Neural cell (in vitro differentiated cells): ENCODE data around the gene PRDM2. TPM values are rescaled to one million over a fixed set of nuclear protein-coding genes. Genes with fewer than 3 reads are reported as not detected.

ENCODE experiments used
- H2AFZ ChIP-seq: fragments of 200-600, 300-800 bp; sonication (generic), shearing (Covaris generic); 2 replicates; pipeline ENCODE4 v1.6.0; 2014; ENCODE audit warnings: low read depth, mild to moderate bottlenecking, antibody characterized with exemption, low read length, moderate library complexity
- H3F3A ChIP-seq: fragments of 200-600 bp; shearing (Covaris generic); 2 replicates; pipeline ENCODE4 v1.6.1; 2016; ENCODE audit warnings: mild to moderate bottlenecking, moderate library complexity, mixed read lengths, antibody characterized with exemption, low read length; ENCODE audit not compliant: insufficient read depth, poor library complexity, severe bottlenecking
- H3K27ac ChIP-seq: fragments of 200-600, 300-800 bp; sonication (generic), shearing (Covaris generic); 2 replicates; pipeline ENCODE4 v1.5.1; 2014; ENCODE audit warnings: mild to moderate bottlenecking, low read length, moderate library complexity
- H3K27me3 ChIP-seq: fragments of 300-800, 200-600 bp; sonication (generic), shearing (Covaris generic); 2 replicates; pipeline ENCODE4 v1.6.0; 2014; ENCODE audit warnings: mild to moderate bottlenecking, low read depth, low read length, moderate library complexity; ENCODE audit not compliant: insufficient read depth
- H3K36me3 ChIP-seq: fragments of 300-800, 200-600 bp; sonication (generic), shearing (Covaris generic); 2 replicates; pipeline ENCODE4 v1.5.1; 2014; ENCODE audit warnings: mild to moderate bottlenecking, antibody characterized with exemption, low read length, moderate library complexity; ENCODE audit not compliant: insufficient read depth
- H3K4me2 ChIP-seq: fragments of 300-800, 200-600 bp; sonication (generic), shearing (Covaris generic); 2 replicates; pipeline ENCODE4 v1.6.0; 2014; ENCODE audit warnings: mild to moderate bottlenecking, low read length
- H3K4me3 ChIP-seq: fragments of 300-800, 200-600 bp; sonication (generic), shearing (Covaris generic); 2 replicates; pipeline ENCODE4 v1.5.1; 2014; ENCODE audit warnings: mild to moderate bottlenecking, low read length, moderate library complexity
- H3K79me2 ChIP-seq: fragments of 200-600 bp; shearing (Covaris generic); replicated peaks from 2 replicates; pipeline ENCODE4 v1.6.0; 2014; ENCODE audit warnings: mild to moderate bottlenecking, low read length, moderate library complexity; ENCODE audit not compliant: insufficient read depth
- H3K9ac ChIP-seq: fragments of 300-800, 200-600 bp; sonication (generic), shearing (Covaris generic); 2 replicates; pipeline ENCODE4 v1.6.1; 2016; ENCODE audit warnings: mild to moderate bottlenecking, low read length, mixed read lengths
- H3K9me2 ChIP-seq: fragments of 200-600 bp; shearing (Covaris generic); 2 replicates; pipeline ENCODE4 v1.6.1; 2016; ENCODE audit warnings: mild to moderate bottlenecking, low read length, mixed read lengths; ENCODE audit not compliant: insufficient read depth
- H3K9me3 ChIP-seq: fragments of 200-600, 300-800 bp; sonication (generic), shearing (Covaris generic); 2 replicates; pipeline ENCODE4 v1.6.1; 2016; ENCODE audit warnings: mild to moderate bottlenecking, mixed run types, low read length, moderate library complexity, mixed read lengths
- H4K20me1 ChIP-seq: fragments of 200-600 bp; shearing (Covaris generic); 2 replicates; pipeline ENCODE4 v1.6.1; 2016; ENCODE audit warnings: mild to moderate bottlenecking, mixed run types; ENCODE audit not compliant: insufficient read depth
- EP300 ChIP-seq: fragments of 450-650 bp; conservative IDR thresholded peaks from 2 replicates; pipeline ENCODE4 v1.6.1; 2014; ENCODE audit warnings: antibody characterized with exemption, mild to moderate bottlenecking, moderate library complexity; ENCODE audit not compliant: poor library complexity, severe bottlenecking
- EZH2 ChIP-seq: fragments of 200-600, 300-800 bp; shearing (Covaris generic), sonication (generic); IDR thresholded peaks from 2 replicates; pipeline ENCODE4 v1.6.1; 2014; ENCODE audit warnings: antibody characterized with exemption, low read length, borderline replicate concordance, mild to moderate bottlenecking; ENCODE audit not compliant: insufficient read depth, poor library complexity, severe bottlenecking
- MXI1 ChIP-seq: fragments of 450-650 bp; conservative IDR thresholded peaks from 2 replicates; pipeline ENCODE4 v1.6.1; 2014; ENCODE audit warnings: antibody characterized with exemption, mild to moderate bottlenecking; ENCODE audit not compliant: poor library complexity, severe bottlenecking
- POLR2AphosphoS5 ChIP-seq: IDR thresholded peaks from 2 replicates; pipeline ENCODE4 v1.6.1; 2012
- RAD21 ChIP-seq: fragments of 450-650 bp; conservative IDR thresholded peaks from 2 replicates; pipeline ENCODE4 v1.6.1; 2014; ENCODE audit warnings: antibody characterized with exemption, mild to moderate bottlenecking, moderate library complexity
- SMC3 ChIP-seq: fragments of 450-650 bp; conservative IDR thresholded peaks from 2 replicates; pipeline ENCODE4 v1.6.1; 2014; ENCODE audit warnings: antibody characterized with exemption, mild to moderate bottlenecking, moderate library complexity; ENCODE audit not compliant: poor library complexity
- TAF1 ChIP-seq: IDR thresholded peaks from 2 replicates; pipeline ENCODE4 v1.6.1; 2012; ENCODE audit warnings: low read depth
- polyA plus RNA-seq: library from polyadenylated mRNA; depleted of rRNA; stranded (reverse); fragments of >200 nt; gene quantifications from 2 replicates; pipeline ENCODE4 v1.2.3, GENCODE V29; 2014
- TF ChIP-seq, protein P1 (sequence below): fragments of 450-650 bp; IDR thresholded peaks from 2 replicates; pipeline ENCODE4 v1.5.1; 2014; ENCODE audit warnings: antibody characterized with exemption, mild to moderate bottlenecking, moderate library complexity; ENCODE audit not compliant: poor library complexity, severe bottlenecking
- TF ChIP-seq, protein P2 (sequence below): IDR thresholded peaks from 2 replicates; pipeline ENCODE4 v1.6.1; 2012; ENCODE audit warnings: borderline replicate concordance

The PRDM2 gene
- polyA plus RNA-seq, 1 donor from 2014 or later, result 10.7 TPM

DNA sequence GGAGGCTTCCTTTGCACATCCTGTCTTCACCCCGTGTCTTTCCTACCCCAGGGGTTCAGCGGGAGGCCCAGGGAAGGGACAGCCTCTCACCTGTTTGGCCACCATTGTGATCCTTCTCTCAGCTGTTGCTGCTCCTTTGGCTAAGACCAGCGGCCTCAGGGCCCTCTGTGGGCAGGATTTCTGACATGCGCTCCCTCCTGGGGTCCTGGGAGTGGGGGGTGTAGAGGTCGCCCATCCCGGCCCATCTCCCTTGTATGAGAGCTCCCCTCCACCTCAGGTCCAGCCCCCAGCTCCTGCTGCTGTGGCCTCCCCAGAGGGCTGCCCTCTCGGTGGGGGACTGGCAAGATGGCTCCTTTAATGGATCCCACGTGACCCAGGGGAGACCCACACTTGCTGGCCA is 120.5 kb downstream of the PRDM2 start:
- H3F3A ChIP-seq, result no peaks in the 10 kb centered on the region
- H3K27me3 ChIP-seq, result no peaks in the 10 kb centered on the region
- H3K9ac ChIP-seq, result no peak overlapping the region
- no peak overlapping the region for H2AFZ ChIP-seq
- no peak overlapping the region for H3K4me2 ChIP-seq
- H3K27ac ChIP-seq, result no peak overlapping the region
- no peaks in the 10 kb centered on the region for H3K9me2 ChIP-seq
- H3K9me3 ChIP-seq, result peaks cover 5% of the 10 kb centered on the region
- no peak overlapping the region for H3K4me3 ChIP-seq
- peaks cover 10% of the 10 kb centered on the region for H3K36me3 ChIP-seq
- no peaks in the 10 kb centered on the region for H3K79me2 ChIP-seq
- H4K20me1 ChIP-seq, result no peaks in the 10 kb centered on the region
- TF ChIP-seq EP300 (no peak), MXI1 (no peak), TAF1 (no peak), SMC3 (no peak), POLR2AphosphoS5 (no peak), RAD21 (no peak), EZH2 (no peak)
- TF ChIP-seq, protein P1, sequence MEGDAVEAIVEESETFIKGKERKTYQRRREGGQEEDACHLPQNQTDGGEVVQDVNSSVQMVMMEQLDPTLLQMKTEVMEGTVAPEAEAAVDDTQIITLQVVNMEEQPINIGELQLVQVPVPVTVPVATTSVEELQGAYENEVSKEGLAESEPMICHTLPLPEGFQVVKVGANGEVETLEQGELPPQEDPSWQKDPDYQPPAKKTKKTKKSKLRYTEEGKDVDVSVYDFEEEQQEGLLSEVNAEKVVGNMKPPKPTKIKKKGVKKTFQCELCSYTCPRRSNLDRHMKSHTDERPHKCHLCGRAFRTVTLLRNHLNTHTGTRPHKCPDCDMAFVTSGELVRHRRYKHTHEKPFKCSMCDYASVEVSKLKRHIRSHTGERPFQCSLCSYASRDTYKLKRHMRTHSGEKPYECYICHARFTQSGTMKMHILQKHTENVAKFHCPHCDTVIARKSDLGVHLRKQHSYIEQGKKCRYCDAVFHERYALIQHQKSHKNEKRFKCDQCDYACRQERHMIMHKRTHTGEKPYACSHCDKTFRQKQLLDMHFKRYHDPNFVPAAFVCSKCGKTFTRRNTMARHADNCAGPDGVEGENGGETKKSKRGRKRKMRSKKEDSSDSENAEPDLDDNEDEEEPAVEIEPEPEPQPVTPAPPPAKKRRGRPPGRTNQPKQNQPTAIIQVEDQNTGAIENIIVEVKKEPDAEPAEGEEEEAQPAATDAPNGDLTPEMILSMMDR, result no peak
- TF ChIP-seq, protein P2, sequence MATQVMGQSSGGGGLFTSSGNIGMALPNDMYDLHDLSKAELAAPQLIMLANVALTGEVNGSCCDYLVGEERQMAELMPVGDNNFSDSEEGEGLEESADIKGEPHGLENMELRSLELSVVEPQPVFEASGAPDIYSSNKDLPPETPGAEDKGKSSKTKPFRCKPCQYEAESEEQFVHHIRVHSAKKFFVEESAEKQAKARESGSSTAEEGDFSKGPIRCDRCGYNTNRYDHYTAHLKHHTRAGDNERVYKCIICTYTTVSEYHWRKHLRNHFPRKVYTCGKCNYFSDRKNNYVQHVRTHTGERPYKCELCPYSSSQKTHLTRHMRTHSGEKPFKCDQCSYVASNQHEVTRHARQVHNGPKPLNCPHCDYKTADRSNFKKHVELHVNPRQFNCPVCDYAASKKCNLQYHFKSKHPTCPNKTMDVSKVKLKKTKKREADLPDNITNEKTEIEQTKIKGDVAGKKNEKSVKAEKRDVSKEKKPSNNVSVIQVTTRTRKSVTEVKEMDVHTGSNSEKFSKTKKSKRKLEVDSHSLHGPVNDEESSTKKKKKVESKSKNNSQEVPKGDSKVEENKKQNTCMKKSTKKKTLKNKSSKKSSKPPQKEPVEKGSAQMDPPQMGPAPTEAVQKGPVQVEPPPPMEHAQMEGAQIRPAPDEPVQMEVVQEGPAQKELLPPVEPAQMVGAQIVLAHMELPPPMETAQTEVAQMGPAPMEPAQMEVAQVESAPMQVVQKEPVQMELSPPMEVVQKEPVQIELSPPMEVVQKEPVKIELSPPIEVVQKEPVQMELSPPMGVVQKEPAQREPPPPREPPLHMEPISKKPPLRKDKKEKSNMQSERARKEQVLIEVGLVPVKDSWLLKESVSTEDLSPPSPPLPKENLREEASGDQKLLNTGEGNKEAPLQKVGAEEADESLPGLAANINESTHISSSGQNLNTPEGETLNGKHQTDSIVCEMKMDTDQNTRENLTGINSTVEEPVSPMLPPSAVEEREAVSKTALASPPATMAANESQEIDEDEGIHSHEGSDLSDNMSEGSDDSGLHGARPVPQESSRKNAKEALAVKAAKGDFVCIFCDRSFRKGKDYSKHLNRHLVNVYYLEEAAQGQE, result no peak

DNA sequence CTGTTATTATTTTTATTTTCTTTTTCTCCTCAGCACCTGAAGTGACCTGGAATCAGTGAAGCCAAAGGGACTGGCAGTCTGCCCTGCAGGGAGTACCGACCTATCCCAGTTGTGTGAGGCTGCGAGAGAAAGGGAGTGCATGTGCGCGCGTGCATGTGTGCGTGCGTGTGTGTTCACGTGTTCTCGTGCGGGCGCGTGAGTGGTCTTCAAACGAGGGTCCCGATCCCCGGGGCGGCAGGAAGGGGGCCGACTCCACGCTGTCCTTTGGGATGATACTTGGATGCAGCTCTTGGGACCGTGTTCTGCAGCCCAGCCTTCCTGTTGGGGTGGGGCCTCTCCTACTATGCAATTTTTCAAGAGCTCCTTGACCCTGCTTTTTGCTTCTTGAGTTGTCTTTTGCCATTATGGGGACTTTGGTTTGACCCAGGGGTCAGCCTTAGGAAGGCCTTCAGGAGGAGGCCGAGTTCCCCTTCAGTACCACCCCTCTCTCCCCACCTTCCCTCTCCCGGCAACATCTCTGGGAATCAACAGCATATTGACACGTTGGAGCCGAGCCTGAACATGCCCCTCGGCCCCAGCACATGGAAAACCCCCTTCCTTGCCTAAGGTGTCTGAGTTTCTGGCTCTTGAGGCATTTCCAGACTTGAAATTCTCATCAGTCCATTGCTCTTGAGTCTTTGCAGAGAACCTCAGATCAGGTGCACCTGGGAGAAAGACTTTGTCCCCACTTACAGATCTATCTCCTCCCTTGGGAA is 123.3 kb downstream of the PRDM2 start:
- no peak overlapping the region for H3K27ac ChIP-seq
- H3F3A ChIP-seq, result no peaks in the 10 kb centered on the region
- TF ChIP-seq, protein P2, result no peak
- TF ChIP-seq TAF1 (no peak), EZH2 (no peak), POLR2AphosphoS5 (no peak), MXI1 (no peak), EP300 (no peak), SMC3 (no peak), RAD21 (no peak)
- TF ChIP-seq, protein P1, result no peak
- no peaks in the 10 kb centered on the region for H3K9me2 ChIP-seq
- peaks cover 5% of the 10 kb centered on the region for H3K9me3 ChIP-seq
- no peaks in the 10 kb centered on the region for H3K27me3 ChIP-seq
- no peak overlapping the region for H3K4me3 ChIP-seq
- H3K9ac ChIP-seq, result no peak overlapping the region
- H4K20me1 ChIP-seq, result no peaks in the 10 kb centered on the region
- no peak overlapping the region for H3K4me2 ChIP-seq
- H3K79me2 ChIP-seq, result no peaks in the 10 kb centered on the region
- no peak overlapping the region for H2AFZ ChIP-seq
- H3K36me3 ChIP-seq, result peaks cover 10% of the 10 kb centered on the region
